Sigmoid colon (tissue), 3 donors: ENCODE data around the gene TAGAP.

Source experiments
- POLR2A ChIP-seq, 2 donors: fragments of 450-650 bp; IDR thresholded peaks; one replicate each; pipeline ENCODE4 v1.6.1; 2016; ENCODE audit warnings: antibody characterized with exemption in 2 of 2, mild to moderate bottlenecking in 2 of 2, moderate library complexity in 2 of 2
- TF ChIP-seq, protein P1 (sequence below), 4 experiments: fragments of 450-650 bp in 3 of 4; fragments of 200-600 bp in 1 of 4; IDR thresholded peaks; one replicate each; pipeline ENCODE4 v1.5.1; 2016 to 2019; ENCODE audit warnings: antibody characterized with exemption in 4 of 4, mild to moderate bottlenecking in 3 of 4, moderate library complexity in 2 of 4

GRCh38 chr6:159056003-159056402 lies 11.2 kb upstream of the TAGAP start:
- TF ChIP-seq, protein P1, sequence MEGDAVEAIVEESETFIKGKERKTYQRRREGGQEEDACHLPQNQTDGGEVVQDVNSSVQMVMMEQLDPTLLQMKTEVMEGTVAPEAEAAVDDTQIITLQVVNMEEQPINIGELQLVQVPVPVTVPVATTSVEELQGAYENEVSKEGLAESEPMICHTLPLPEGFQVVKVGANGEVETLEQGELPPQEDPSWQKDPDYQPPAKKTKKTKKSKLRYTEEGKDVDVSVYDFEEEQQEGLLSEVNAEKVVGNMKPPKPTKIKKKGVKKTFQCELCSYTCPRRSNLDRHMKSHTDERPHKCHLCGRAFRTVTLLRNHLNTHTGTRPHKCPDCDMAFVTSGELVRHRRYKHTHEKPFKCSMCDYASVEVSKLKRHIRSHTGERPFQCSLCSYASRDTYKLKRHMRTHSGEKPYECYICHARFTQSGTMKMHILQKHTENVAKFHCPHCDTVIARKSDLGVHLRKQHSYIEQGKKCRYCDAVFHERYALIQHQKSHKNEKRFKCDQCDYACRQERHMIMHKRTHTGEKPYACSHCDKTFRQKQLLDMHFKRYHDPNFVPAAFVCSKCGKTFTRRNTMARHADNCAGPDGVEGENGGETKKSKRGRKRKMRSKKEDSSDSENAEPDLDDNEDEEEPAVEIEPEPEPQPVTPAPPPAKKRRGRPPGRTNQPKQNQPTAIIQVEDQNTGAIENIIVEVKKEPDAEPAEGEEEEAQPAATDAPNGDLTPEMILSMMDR (IDR thresholded peaks at IDR 0.05): no peak
- TF ChIP-seq POLR2A (IDR thresholded peaks at IDR 0.05): no peak
